K562 (cell line): ENCODE measurements around the gene SMIM29. TPM values are rescaled to one million over a fixed set of nuclear protein-coding genes. Genes with fewer than 3 reads are reported as not detected.

Source experiments
- BRD4 ChIP-seq: fragments of 200-600 bp; sonication (generic); IDR thresholded peaks from 2 replicates; pipeline ENCODE4 v1.6.1; 2017; ENCODE audit warnings: inconsistent platforms
- CBX2 ChIP-seq: fragments of 200-600 bp; sonication (generic); IDR thresholded peaks from one replicate; pipeline ENCODE4 v1.6.1; 2012; ENCODE audit warnings: mild to moderate bottlenecking, low read length, inconsistent platforms; ENCODE audit not compliant: insufficient read depth, poor library complexity, severe bottlenecking
- CCNT2 ChIP-seq: IDR thresholded peaks from 2 replicates; pipeline ENCODE4 v1.6.1; 2011; ENCODE audit warnings: borderline replicate concordance, low read depth, mild to moderate bottlenecking, moderate library complexity, mixed read lengths, low read length; ENCODE audit not compliant: insufficient read length; ENCODE audit errors: extremely low read depth
- CHD1 ChIP-seq: fragments of 200-600 bp; sonication (generic); IDR thresholded peaks from one replicate; pipeline ENCODE4 v1.6.1; 2012; ENCODE audit warnings: mild to moderate bottlenecking, moderate library complexity, low read length, inconsistent platforms
- ETV1 ChIP-seq: fragments of 450-650 bp; conservative IDR thresholded peaks from 2 replicates; pipeline ENCODE4 v1.6.1; 2016; ENCODE audit warnings: missing genetic modification characterization, control low read depth, low read depth, missing compliant biosample characterization
- FIP1L1 ChIP-seq: fragments of 200-400 bp; formaldehyde crosslinking; IDR thresholded peaks from 2 replicates; pipeline ENCODE4 v1.6.1; 2018; ENCODE audit warnings: mild to moderate bottlenecking, low read depth, low read length; ENCODE audit not compliant: poor library complexity, severe bottlenecking
- HNRNPL ChIP-seq: fragments of 200-400 bp; formaldehyde crosslinking; IDR thresholded peaks from 2 replicates; pipeline ENCODE4 v1.6.1; 2017; ENCODE audit warnings: low read depth, mild to moderate bottlenecking, low read length
- NFIC ChIP-seq: fragments of 450-650 bp; IDR thresholded peaks from 2 replicates; pipeline ENCODE4 v1.6.1; 2017; ENCODE audit warnings: mild to moderate bottlenecking, inconsistent platforms
- NONO ChIP-seq, 2 experiments: fragments of 200-400 bp in 1 of 2; fragments of 450-650 bp in 1 of 2; formaldehyde crosslinking in 1 of 2; IDR thresholded peaks; 2 replicates each; pipeline ENCODE4 v1.6.1; 2017; ENCODE audit warnings: low read depth in 2 of 2, mild to moderate bottlenecking in 2 of 2, moderate library complexity in 2 of 2, low read length in 1 of 2
- NR3C1 ChIP-seq: sonication (generic); formaldehyde crosslinking; IDR thresholded peaks from 2 replicates; pipeline ENCODE4 v1.8.1; 2022; ENCODE audit warnings: missing genetic modification reagents
- POLR2B ChIP-seq: fragments of 450-650 bp; IDR thresholded peaks from 2 replicates; pipeline ENCODE4 v1.6.1; 2018; ENCODE audit warnings: low read depth; ENCODE audit not compliant: partially characterized antibody
- RBFOX2 ChIP-seq: fragments of 200-400 bp; formaldehyde crosslinking; IDR thresholded peaks from 2 replicates; pipeline ENCODE4 v1.6.1; 2017; ENCODE audit warnings: low read depth, mild to moderate bottlenecking, low read length, moderate library complexity
- SMARCE1 ChIP-seq: fragments of 450-650 bp; IDR thresholded peaks from 2 replicates; pipeline ENCODE4 v1.7.1; 2016; ENCODE audit warnings: mild to moderate bottlenecking
- U2AF1 ChIP-seq: fragments of 200-400 bp; formaldehyde crosslinking; optimal IDR thresholded peaks from 2 replicates; pipeline ENCODE3; 2017; ENCODE audit warnings: mild to moderate bottlenecking, low read depth, low read length, moderate library complexity
- ZKSCAN8 ChIP-seq: fragments of 200-800 bp; sonication (Bioruptor generic); IDR thresholded peaks from 2 replicates; pipeline ENCODE4 v1.6.1; 2016; ENCODE audit warnings: missing genetic modification characterization, missing compliant biosample characterization
- polyA plus RNA-seq, 8 experiments: library from polyadenylated mRNA; depleted of rRNA in 4 of 8; stranded (reverse) in 5 of 8; unstranded in 3 of 8; fragments of >200 nt; fragmentation: Nextera tagmentation in 2 of 8; fragmentation: Illumina TruSeq in 1 of 8; extraction: Ambion mirVana in 2 of 8; extraction: Trizol in 1 of 8; gene quantifications; 2 replicates each; pipeline versions ENCODE4 v1.2.1 to v1.2.3, GENCODE V29; 2011 to 2014; ENCODE audit warnings: inconsistent platforms in 1 of 8, missing spikeins in 1 of 8
- total RNA-seq, 7 experiments: library from RNA; depleted of rRNA in 6 of 7; stranded (reverse); fragments of >200 nt in 6 of 7; fragmentation: Illumina TruSeq in 2 of 7; extraction: Trizol in 2 of 7; gene quantifications; 2 replicates each; pipeline versions ENCODE4 v1.2.1 to v1.2.3, GENCODE V29; 2011 to 2021; ENCODE audit warnings: low replicate concordance in 1 of 7
- TF ChIP-seq, protein P1 (sequence below): fragments of 450-650 bp; IDR thresholded peaks from 2 replicates; pipeline ENCODE4 v1.6.1; 2017; ENCODE audit warnings: antibody characterized with exemption, mild to moderate bottlenecking
- TF ChIP-seq, protein P2 (sequence below): fragments of 450-650 bp; IDR thresholded peaks from 2 replicates; pipeline ENCODE4 v1.6.1; 2016; ENCODE audit warnings: borderline replicate concordance

SMIM29 gene
- total and polyA plus RNA-seq, 9 of the 15 experiments (the other 6 are each of a cell fraction or from before 2014, with no cell fraction given), result 6.5 to 36.7 (median 20.9) TPM

DNA sequence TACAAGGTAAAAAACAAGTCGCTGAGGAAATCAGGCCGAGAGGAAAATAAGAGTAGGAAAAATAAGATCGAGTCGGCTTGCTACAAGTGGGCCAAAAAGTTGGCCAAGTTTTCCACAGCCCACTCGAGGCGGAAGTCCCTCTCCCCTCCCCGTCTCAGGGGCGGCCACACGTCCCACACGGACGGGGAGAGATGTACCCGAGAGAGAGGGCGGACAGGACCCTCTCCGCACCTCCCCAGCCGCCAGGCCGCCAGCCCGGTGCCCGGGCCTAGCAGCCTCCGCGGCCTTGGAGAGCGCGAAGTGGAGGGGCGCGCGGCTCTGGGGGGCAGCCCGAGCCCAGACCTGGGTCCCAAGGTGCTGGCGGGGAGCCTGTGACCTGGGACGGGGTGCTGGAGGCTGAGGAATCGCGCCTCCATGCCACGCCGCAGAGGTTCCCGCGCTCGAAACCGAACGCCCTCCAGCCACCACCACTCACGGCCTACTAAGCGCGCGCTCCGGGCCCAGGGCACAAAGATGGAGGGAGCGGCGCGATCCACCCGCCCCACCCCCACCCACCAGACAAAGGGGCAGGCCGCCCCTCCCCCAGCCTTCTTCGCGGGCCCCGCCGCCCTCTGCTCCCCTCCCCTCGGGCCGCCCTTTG lies 14.0 kb downstream of the SMIM29 start (continued):
- TF ChIP-seq BRD4, result no peak
- no peak for TF ChIP-seq CBX2
- TF ChIP-seq CCNT2, result peak; percentile 13
- peak; percentile 68 for TF ChIP-seq U2AF1
- TF ChIP-seq SMARCE1, result no peak
- no peak for TF ChIP-seq POLR2B
- TF ChIP-seq, protein P1, sequence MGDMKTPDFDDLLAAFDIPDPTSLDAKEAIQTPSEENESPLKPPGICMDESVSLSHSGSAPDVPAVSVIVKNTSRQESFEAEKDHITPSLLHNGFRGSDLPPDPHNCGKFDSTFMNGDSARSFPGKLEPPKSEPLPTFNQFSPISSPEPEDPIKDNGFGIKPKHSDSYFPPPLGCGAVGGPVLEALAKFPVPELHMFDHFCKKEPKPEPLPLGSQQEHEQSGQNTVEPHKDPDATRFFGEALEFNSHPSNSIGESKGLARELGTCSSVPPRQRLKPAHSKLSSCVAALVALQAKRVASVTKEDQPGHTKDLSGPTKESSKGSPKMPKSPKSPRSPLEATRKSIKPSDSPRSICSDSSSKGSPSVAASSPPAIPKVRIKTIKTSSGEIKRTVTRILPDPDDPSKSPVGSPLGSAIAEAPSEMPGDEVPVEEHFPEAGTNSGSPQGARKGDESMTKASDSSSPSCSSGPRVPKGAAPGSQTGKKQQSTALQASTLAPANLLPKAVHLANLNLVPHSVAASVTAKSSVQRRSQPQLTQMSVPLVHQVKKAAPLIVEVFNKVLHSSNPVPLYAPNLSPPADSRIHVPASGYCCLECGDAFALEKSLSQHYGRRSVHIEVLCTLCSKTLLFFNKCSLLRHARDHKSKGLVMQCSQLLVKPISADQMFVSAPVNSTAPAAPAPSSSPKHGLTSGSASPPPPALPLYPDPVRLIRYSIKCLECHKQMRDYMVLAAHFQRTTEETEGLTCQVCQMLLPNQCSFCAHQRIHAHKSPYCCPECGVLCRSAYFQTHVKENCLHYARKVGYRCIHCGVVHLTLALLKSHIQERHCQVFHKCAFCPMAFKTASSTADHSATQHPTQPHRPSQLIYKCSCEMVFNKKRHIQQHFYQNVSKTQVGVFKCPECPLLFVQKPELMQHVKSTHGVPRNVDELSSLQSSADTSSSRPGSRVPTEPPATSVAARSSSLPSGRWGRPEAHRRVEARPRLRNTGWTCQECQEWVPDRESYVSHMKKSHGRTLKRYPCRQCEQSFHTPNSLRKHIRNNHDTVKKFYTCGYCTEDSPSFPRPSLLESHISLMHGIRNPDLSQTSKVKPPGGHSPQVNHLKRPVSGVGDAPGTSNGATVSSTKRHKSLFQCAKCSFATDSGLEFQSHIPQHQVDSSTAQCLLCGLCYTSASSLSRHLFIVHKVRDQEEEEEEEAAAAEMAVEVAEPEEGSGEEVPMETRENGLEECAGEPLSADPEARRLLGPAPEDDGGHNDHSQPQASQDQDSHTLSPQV, result 0 out of 2 replicates have a peak, but pooled peaks have one; percentile 50
- no peak for TF ChIP-seq NR3C1 (CRISPR knock-in tag)
- 0 out of 2 replicates have a peak, but pooled peaks have one; percentile 8 for TF ChIP-seq ZKSCAN8 (CRISPR knock-in tag)
- TF ChIP-seq CHD1, result no peak
- peak in 1 of 2 experiments; percentile 18; a peak in 1 of 4 replicates for TF ChIP-seq NONO (IDR thresholded peaks at IDR 0.05; ENCODE audit: low read depth in 2 of 2, low read length in 1 of 2)
- TF ChIP-seq NFIC, result 0 out of 2 replicates have a peak, but pooled peaks have one; percentile 19
- TF ChIP-seq, protein P2, sequence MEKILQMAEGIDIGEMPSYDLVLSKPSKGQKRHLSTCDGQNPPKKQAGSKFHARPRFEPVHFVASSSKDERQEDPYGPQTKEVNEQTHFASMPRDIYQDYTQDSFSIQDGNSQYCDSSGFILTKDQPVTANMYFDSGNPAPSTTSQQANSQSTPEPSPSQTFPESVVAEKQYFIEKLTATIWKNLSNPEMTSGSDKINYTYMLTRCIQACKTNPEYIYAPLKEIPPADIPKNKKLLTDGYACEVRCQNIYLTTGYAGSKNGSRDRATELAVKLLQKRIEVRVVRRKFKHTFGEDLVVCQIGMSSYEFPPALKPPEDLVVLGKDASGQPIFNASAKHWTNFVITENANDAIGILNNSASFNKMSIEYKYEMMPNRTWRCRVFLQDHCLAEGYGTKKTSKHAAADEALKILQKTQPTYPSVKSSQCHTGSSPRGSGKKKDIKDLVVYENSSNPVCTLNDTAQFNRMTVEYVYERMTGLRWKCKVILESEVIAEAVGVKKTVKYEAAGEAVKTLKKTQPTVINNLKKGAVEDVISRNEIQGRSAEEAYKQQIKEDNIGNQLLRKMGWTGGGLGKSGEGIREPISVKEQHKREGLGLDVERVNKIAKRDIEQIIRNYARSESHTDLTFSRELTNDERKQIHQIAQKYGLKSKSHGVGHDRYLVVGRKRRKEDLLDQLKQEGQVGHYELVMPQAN, result no peak
- peak; percentile 64 for TF ChIP-seq RBFOX2
- TF ChIP-seq FIP1L1, result peak; percentile 96
- peak; percentile 68 for TF ChIP-seq HNRNPL
- TF ChIP-seq ETV1 (tag), result no peak
